ENCODE data around the gene CHRM5. TPM values are rescaled to one million over a fixed set of nuclear protein-coding genes. Genes with fewer than 3 reads are reported as not detected.
"Not testable (repeated sequence)": the region's sequence is repeated elsewhere in the genome, so short reads cannot be mapped to it uniquely, and the experiment has no call there.

Gene CHRM5
- total RNA-seq, 1 experiment from 2014 or later = not detected

- peak; percentile 8 for DNase-seq (ENCODE audit: low read depth)
Observed at GRCh38 chr15:33988384-33988783, 20.1 kb downstream of the CHRM5 start.

- DNase-seq (ENCODE audit: low read depth) = peak; percentile 50
Observed at GRCh38 chr15:33994005-33994615, 25.8 kb downstream of the CHRM5 start.

GRCh38 chr15:33995666-33996065 lies 27.4 kb downstream of the CHRM5 start:
- not testable (repeated sequence) for DNase-seq (ENCODE audit: low read depth)

DNA sequence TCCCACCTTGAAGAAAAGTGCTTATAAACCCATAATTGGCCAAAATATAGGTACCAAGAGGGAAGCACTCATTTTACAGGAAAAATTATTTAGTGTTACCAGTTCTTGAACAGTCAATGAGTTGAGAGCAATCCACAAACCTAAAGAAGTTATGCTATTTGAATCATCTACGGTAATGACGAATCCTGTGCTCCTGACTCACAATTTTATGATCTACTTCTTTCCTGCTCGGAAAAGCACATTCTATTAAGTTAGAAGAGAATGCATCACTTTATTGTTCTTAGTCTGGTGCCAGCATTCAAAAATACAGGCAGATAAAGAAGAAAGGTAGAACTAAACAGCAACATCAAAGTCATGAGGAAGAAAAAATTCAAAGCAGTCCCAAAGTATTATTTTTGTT lies 33.2 kb downstream of the CHRM5 start:
- DNase-seq (ENCODE audit: low read depth) = no peak

DNA sequence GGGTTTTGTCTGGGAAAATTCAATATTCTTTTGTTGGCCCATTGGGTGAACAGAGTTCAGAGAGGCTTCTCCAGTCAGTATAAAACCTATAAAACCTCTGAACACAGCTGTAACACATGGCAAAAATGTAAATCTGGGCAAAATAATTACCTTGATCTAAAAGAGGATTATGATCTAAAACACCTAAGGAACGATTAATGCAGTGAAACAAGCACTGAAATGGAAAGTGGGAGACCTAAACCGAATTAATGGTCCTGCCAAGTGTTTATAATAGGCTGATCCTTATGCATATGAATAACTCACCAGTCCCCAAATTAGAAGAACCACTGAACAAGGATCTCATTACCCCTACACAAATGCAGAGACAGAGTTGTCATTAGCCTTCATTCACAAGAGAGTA lies 38.1 kb downstream of the CHRM5 start:
- no peak for DNase-seq (ENCODE audit: low read depth)

GRCh38 chr15:34009656-34010055 lies 41.4 kb downstream of the CHRM5 start:
- DNase-seq (ENCODE audit: low read depth) = no peak

DNA sequence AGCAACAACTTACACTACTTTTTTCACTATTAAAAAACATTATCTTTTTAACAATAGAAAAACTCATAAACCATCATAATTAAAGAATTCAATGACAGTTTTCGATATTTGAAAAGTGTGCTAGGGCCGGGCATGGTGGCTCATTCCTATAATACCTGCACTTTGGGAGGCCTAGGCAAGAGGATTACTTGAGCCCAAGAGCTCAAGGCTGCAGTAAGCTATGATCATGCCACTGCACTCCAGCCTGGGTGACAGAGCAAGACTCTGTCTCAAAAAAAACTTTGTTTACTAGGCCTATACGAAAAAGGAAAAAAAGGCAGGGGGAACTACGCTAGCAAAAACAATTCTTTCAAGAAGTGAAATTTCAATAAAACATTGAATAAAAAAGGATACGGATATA lies 42.6 kb downstream of the CHRM5 start:
- DNase-seq (ENCODE audit: low read depth) = no peak

DNA sequence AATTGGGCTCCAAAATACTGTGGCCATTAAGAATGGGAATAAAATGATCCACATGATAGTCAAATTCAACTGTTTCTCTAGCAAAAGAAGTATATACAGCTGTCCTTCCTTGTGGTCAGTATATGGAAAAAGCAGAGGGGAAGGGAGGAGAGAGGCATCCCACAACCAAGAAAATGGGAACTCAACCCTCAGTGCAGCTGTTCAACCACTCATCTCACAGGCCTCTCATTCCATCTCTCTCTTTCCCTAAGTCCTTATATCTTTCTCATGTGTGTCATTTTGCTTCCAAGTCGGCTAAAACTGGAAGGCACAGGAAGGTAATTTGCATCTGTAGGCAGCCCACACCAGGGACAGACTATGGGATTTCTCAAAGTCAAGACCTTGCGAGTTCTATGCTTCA lies 43.2 kb downstream of the CHRM5 start:
- DNase-seq (ENCODE audit: low read depth) = no peak

GRCh38 chr15:34012461-34013028 lies 44.2 kb downstream of the CHRM5 start:
- no peak for DNase-seq (ENCODE audit: low read depth)

DNA sequence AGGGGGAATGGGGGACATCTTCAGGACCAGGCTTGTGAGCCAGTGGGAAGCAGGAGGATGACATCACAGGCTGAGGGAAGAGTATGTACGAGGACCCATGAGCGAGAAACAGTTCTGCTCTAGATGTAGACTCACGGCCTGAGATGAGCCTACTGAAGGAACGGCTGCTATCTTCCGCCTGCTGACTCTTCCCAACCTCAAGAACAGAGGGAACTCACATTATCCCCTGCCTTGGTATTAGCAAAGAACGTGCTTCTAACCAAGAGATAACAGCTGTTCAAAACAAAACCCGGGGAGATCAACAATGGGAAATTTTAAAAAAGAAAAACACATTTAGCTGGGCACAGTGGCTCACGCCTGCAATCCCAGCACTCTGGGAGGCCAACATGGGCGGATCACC lies 45.4 kb downstream of the CHRM5 start:
- DNase-seq (ENCODE audit: low read depth) = no peak

DNA sequence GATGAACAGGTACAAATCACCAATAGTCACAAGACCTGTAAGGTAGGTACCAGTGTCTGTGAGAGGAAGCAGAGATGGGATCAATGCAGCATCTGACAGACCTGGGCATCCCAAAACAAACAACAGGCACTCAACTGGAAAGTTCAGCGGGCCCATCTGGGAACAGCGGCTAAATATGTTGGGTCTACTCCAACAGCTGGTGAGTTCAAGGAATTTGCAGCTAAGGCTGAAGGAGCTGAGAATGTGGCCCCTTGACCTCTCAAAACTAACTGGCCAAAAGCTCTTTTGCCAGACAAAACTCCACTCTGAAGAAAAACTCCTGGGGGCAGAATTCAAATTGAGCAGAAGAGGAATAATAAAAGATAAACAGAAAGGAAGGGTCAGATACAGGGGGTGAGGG lies 46.3 kb downstream of the CHRM5 start:
- no peak for DNase-seq (ENCODE audit: low read depth)

GRCh38 chr15:34018021-34018645 lies 49.8 kb downstream of the CHRM5 start:
- no peak for DNase-seq (ENCODE audit: low read depth)

DNA sequence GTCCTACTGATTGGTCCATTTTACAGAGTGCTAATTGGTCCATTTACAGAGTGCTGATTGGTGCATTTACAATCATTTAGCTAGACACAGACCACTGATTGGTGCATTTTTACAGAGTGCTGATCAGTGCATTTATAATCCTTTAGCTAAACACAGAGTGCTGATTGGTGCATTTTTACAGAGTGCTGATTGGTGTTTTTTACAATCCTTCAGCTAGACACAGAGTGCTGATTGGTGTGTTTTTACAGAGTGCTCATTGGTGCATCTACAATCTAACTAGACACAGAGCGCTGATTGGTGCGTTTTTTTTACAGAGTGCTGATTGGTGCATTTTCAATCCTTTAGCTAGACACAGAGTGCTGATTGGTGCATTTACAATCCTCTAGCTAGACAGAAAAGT lies 50.4 kb downstream of the CHRM5 start:
- DNase-seq (ENCODE audit: low read depth) = not testable (repeated sequence)

DNA sequence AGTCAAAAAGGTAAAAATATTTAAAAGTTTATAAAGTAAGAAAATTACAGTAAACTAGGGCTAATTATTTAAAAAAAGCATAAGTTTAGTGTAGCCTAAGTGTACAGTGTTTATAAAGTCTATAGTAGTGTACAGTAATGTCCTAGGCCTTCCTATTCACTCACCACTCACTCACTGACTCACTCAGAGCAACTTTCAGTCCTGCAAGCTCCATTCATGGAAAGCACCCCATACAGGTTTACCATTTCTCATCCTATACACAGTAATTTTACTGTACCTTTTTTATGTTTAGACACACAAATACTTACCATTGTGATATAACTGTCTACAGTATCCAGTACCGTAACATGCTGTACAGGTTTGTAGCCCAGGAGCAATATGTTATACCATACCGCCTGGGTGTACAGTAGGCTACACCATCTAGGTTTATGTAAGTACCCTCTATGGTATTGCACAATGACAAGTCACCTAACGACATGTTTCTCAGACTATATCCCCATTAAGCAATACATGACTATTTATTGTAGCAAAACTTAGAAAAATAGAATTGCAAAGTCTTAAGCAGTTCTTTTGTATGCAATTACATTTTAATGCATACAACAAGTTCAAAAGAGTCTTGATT lies 51.2 kb downstream of the CHRM5 start:
- DNase-seq (ENCODE audit: low read depth) = no peak

- DNase-seq (ENCODE audit: low read depth) = no peak
Observed at GRCh38 chr15:34023907-34024306, 55.6 kb downstream of the CHRM5 start.

- no peak for DNase-seq (ENCODE audit: low read depth)
Observed at GRCh38 chr15:34025252-34025651, 57.0 kb downstream of the CHRM5 start.

- DNase-seq (ENCODE audit: low read depth) = no peak
Observed at GRCh38 chr15:34027606-34028005, 59.3 kb downstream of the CHRM5 start.

- no peak for DNase-seq (ENCODE audit: low read depth)
Observed at GRCh38 chr15:34031987-34032760, 63.9 kb downstream of the CHRM5 start.

DNA sequence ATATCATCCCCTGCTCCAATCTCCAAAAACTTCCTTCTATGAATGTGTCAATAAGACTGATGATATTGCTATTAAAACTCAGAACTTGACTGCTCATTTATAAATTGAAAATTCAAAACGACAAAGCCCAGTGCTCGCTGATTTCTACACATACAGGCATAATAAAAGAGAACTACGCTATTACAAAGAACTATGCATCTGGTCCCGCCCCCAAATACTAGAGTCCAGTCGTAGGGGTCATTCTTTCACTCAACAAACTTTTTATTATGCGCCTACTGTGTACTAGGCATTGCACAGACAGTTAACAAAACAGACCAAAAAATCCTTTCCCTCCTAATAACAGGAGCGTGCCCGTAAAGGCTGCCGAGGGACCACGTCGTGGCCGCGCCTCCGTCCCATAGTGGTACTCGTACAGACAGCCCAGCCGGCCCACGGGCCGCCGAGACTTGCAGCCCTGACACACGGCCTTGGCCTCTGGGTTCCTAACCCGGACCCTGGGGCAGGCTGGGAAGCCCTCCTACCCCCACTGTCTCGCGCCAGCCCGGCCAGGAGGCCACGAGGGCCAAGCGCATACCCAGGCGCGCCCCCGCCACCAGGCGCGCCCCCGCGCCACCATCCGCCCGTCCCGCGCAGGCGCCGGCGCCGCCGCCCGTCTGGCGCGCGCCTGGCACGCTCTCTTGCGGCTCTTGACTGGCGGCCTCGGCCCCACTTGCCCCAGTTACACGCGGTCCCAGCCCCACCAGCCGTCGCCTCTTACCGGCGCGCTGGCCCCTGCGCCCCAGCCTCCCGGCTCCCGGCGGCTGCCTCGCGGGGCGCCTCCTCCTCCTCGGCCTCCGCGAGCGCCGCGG lies 70.0 kb downstream of the CHRM5 start:
- peak; percentile 89 for DNase-seq (ENCODE audit: low read depth)

DNA sequence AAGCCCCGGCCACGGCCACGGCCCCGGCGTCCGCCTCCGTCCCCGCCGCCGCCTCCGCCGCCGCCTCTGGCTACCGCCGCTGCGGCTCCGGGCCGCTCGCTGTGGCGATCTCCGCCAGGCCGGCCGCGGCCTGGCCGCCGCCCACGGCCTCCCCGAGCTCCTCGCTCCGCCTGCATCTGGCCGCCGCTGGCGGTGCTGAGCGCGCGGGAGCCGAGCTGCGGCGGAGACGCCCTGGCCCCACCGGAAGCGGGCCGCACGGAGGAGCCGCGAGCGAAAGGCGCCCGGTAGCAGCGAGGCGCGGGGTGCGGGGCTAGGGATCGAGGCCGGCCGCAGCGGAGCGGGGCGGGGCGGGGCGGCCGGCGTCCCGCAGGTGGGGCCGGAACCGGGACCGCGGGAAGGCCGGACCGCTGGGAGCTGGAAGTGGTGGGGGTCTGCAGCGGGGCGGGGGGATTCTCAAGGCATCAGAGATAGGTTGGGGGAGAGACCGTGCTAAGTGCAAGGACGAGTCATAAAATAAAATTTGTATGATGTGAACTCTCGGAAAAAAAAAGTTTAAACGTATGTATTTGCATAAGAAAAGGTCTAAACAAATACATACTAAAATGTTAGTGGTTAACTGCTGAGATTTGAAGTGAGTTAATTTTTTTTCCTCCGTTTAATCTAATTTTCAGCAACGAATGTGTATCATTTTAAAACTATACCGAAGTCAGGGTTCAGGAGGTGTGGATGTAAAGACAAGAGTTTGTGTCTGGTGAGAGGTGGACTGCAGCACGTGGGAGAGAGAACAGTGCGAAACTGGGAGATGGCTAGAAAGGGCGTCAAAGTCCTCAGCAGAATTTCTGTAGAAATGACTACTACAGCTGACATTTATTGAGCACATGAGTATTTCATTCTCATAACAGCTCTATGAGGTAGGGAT lies 70.8 kb downstream of the CHRM5 start, which contains the start of gene AVEN:
AVEN (minus strand) TSS at position 334 of the 919 bp plus-strand sequence; CDS start at position 176, 158 bp downstream.
- peak; percentile 67 for DNase-seq (ENCODE audit: low read depth)

Measured in Daoy (cell line).